Heart right ventricle (tissue), 16 donors: ENCODE data around the gene PIR. TPM values are rescaled to one million over a fixed set of nuclear protein-coding genes. Genes with fewer than 3 reads are reported as not detected.

Experiments
- ATAC-seq, 8 donors: fragments of 200-7000 bp; cut with Tn5 transposase; one replicate each; pipeline ENCODE4 v1.9.1; 2020; ENCODE audit warnings: mild to moderate bottlenecking in 8 of 8, moderate library complexity in 8 of 8, moderate number of reproducible peaks in 1 of 8
- DNase-seq, 2 donors: peaks; one replicate each; pipeline ENCODE4 v3.0.0-alpha.2; 2020
- H3K27ac ChIP-seq, 10 donors: fragments of 200-600 bp; sonication (generic) in 2 of 10; one replicate each; pipeline versions ENCODE4 v1.5.0 to v1.8.0; 2020 to 2022; ENCODE audit warnings: mild to moderate bottlenecking in 3 of 10
- H3K27me3 ChIP-seq, 7 donors: fragments of 200-600 bp; one replicate each; pipeline ENCODE4 v1.8.0; 2021 to 2022; ENCODE audit warnings: mild to moderate bottlenecking in 2 of 7
- H3K36me3 ChIP-seq, 9 donors: fragments of 200-600 bp; sonication (generic) in 1 of 9; one replicate each; pipeline versions ENCODE4 v1.5.0 to v1.8.0; 2020 to 2022; ENCODE audit warnings: mild to moderate bottlenecking in 2 of 9
- H3K4me1 ChIP-seq, 9 donors: fragments of 200-600 bp; sonication (generic) in 1 of 9; one replicate each; pipeline versions ENCODE4 v1.5.0 to v1.8.0; 2020 to 2022; ENCODE audit warnings: mild to moderate bottlenecking in 4 of 9
- H3K4me3 ChIP-seq, 10 donors: fragments of 200-600 bp; sonication (generic) in 2 of 10; one replicate each; pipeline versions ENCODE4 v1.5.0 to v1.8.0; 2020 to 2022; ENCODE audit warnings: mild to moderate bottlenecking in 7 of 10, moderate library complexity in 2 of 10
- H3K9me3 ChIP-seq, 11 donors: fragments of 200-600 bp in 10 of 11; sonication (generic) in 2 of 11; one replicate each; pipeline versions ENCODE4 v1.5.0 to v1.8.0; 2013 to 2022; ENCODE audit warnings: mild to moderate bottlenecking in 2 of 11, control low read depth in 1 of 11, moderate library complexity in 1 of 11
- WGBS, 2 donors: extraction: QIAGEN DNeasy Blood & Tissue Kit; methylation state at CpG; one replicate each; pipeline ENCODE4 v1.1.7; 2013; ENCODE audit warnings: inconsistent platforms in 1 of 2; 5-methylcytosine and 5-hydroxymethylcytosine counted together
- intact Hi-C, 10 donors: fragments of 100-400 bp; cut with DNase I; formaldehyde crosslinking; loops; one replicate each; pipeline versions ENCODE4 v1.11.1 to v1.14.2; 2022
- polyA plus RNA-seq, 2 donors: library from polyadenylated mRNA; stranded (reverse); fragments of 200-250 nt; gene quantifications; one replicate each; pipeline ENCODE4 v1.2.3, GENCODE V29; 2013
- total RNA-seq, 10 donors: library from RNA; stranded (reverse); fragmentation: NEBNext Ultra II Directional in 3 of 10; extraction: Animal tissue kit (Norgen Biotek cat#: 25700) in 3 of 10; gene quantifications; one replicate each; pipeline versions ENCODE4 v1.2.1 to v1.2.4, GENCODE V29; 2021 to 2023
- TF ChIP-seq, protein P1 (sequence below), 9 donors: fragments of 200-600 bp; sonication (generic) in 2 of 9; IDR thresholded peaks; one replicate each; pipeline versions ENCODE4 v1.5.0 to v1.8.0; 2021 to 2022; ENCODE audit warnings: antibody characterized with exemption in 9 of 9, mild to moderate bottlenecking in 5 of 9, moderate library complexity in 1 of 9
- donor health status: Arrhythmogenic right ventricular cardiomyopathy.
- donor health status: ischemic (EF 13 %, LVEDD 7.1; RV severe dilation, severe dysfunction).
- donor health status: healthy with polysubstance abuse.
- donor health status: DM: no; HTN: yes; CAD: no.
- donor health status: DM: no; HTN: no; CAD: no.
- donor health status: ischemic (EF 25% LVEDD 6.9; RV normal size, moderate dysfunction).
- donor health status: ischemic (EF 25% LVEDD 5.7; RV mildly dilated, moderate dysfunction).
- donor health status: healthy.
- donor health status: DM: yes; HTN: yes; CAD: no.
- donor health status: Ischemic cardiomyopathy.
- donor health status: ischemic (EF 35%, LVEDD 5.7; RV mildly dilated, moderate dysfunction).
- donor health status: nonischemic (EF 11% LVEDD 7.7; RV severe dilation, severe dysfunction).
- donor health status: DM: yes; HTN: yes; CAD: no.
- donor health status: PGD.
- donor health status: ischemic (EF 29% LVEDD 5.4; RV normal size, mild dysfunction).
- donor health status: nonischemic (EF 23%, LVEDD 6.1; RV moderate dilation, normal function).

The PIR gene
- total and polyA plus RNA-seq, 12 donors = 4.9 to 17.8 (median 9.4) TPM

DNA sequence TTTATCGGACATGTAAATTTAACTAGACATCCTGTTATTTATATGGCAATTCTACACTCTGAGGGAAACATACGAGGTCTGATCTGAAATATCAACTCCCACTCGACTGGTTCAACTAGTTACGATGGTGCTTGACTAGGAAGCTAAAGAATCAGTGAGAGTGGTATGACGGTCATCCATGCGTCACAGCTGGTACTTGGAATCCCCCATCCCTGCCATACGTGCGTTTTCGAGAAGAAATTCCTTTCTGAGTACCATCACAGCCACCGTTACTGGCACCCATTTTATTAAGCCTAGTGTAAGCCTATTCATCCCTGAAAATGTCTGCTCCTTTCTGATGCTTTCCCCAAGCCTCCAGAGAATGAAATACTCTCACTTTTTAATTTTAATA, 157.1 kb downstream of the PIR start:
- TF ChIP-seq, protein P1, sequence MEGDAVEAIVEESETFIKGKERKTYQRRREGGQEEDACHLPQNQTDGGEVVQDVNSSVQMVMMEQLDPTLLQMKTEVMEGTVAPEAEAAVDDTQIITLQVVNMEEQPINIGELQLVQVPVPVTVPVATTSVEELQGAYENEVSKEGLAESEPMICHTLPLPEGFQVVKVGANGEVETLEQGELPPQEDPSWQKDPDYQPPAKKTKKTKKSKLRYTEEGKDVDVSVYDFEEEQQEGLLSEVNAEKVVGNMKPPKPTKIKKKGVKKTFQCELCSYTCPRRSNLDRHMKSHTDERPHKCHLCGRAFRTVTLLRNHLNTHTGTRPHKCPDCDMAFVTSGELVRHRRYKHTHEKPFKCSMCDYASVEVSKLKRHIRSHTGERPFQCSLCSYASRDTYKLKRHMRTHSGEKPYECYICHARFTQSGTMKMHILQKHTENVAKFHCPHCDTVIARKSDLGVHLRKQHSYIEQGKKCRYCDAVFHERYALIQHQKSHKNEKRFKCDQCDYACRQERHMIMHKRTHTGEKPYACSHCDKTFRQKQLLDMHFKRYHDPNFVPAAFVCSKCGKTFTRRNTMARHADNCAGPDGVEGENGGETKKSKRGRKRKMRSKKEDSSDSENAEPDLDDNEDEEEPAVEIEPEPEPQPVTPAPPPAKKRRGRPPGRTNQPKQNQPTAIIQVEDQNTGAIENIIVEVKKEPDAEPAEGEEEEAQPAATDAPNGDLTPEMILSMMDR (IDR thresholded peaks at IDR 0.05) = no peak
- ATAC-seq (no peak), DNase-seq (no peak)
- Histone ChIP-seq H3K9me3 (peaks cover 0 to 11% (median 0%) of the 10 kb centered on the region in 11 donors), H3K27me3 (peaks cover 0 to 55% (median 0%) of the 10 kb centered on the region in 7 donors), H3K4me3 (peak overlapping the region; percentile 10 to 88 (median 77)), H3K36me3 (peaks cover 0 to 16% (median 0%) of the 10 kb centered on the region in 9 donors), H3K4me1 (peaks cover 0 to 20% (median 10%) of the 10 kb centered on the region in 9 donors), H3K27ac (peak overlapping the region in 9 of 10 donors; percentile 34 to 93 (median 68))
- intact Hi-C loops = no loop called here
- WGBS, 2 donors = 1 to 2% methylated on average over 10 of the region's 10 CpGs

DNA sequence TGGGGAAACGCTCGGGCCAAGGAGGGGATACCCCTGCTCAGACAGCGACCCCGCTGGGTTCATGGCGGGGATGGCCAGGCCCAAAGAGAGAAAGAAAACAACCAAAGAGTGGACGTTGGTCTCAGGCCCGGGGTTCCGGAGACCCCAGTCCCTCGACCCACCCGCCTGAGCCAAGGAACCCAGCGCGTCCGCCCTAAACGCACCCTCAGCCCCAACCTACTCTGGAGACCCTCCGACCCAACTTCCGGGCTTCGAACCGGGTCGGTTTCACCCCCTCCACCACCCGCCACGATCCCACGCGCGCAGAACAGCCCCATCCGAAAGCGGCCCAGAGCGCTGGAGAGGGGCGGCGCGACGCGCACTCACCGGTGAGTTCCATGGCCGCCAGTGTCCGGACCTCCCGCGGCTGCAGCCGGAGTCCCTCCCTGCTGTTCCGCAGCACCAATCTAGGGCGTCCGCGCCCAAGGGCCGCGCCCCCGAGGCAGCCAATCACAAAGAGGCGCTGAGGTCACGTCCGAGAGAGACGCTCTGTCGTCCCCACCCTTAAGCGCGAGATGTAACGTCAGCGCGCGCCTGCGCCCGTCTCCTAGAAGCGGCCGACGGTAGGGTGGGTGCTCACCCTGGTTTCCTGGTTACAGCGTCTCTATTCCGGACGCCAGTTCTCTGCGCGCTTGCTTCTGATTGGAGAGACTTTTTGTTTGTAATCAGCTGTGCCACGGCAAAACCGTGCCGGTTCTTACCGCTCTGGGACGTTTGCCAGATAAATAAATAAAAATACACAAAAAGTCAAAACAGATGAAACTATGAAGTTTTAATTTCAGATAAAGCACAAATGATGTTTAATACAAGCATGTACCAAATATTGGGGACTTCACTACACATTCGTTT, 157.8 kb downstream of the PIR start, which contains the start of gene PIGA:
Gene PIGA (minus strand): TSS at position 389 of the 888 bp plus-strand sequence. CDS start 3,593 bp downstream, outside the sequence.
- peaks cover 0 to 22% (median 0%) of the 10 kb centered on the region in 9 donors for H3K36me3 ChIP-seq
- H3K4me1 ChIP-seq = peaks cover 0 to 20% (median 10%) of the 10 kb centered on the region in 9 donors
- TF ChIP-seq, protein P1 (IDR thresholded peaks at IDR 0.05) = no peak
- intact Hi-C loops = no loop called here
- peaks cover 0 to 11% (median 0%) of the 10 kb centered on the region in 11 donors for H3K9me3 ChIP-seq
- 0% methylated on average over 53 to 72 of the region's 72 CpGs for WGBS, 2 donors
- H3K27me3 ChIP-seq = peaks cover 0 to 49% (median 0%) of the 10 kb centered on the region in 7 donors
- H3K27ac ChIP-seq = peak within 1 kb of the TSS in 9 of 10 donors; percentile 81 to 93 (median 88)
- ATAC-seq (peak; percentile 98 to 100 (median 99)), DNase-seq (peak; percentile 93 to 94)
- H3K4me3 ChIP-seq = peak within 1 kb of the TSS; percentile 46 to 88 (median 77)

Other genes starting within 250 kb of the PIR start
- 1 to 10 TPM in 2 of 10 donors, under 1 TPM in 8; 0.39 to 1.5 (median 0.86) TPM for gene ASB9, start 223.2 kb downstream of the PIR start, total RNA-seq
- gene ASB9, start 223.2 kb downstream of the PIR start, polyA plus RNA-seq = 1 to 10 TPM in 1 of 2 donors, under 1 TPM in 1; 0.59 to 1.6 TPM
- 100 to 1,000 TPM in 7 of 10 donors, 10 to 100 TPM in 3; 64.9 to 149 (median 101) TPM for gene ASB11, start 177.7 kb downstream of the PIR start, total RNA-seq
- 10 to 100 TPM in 1 of 2 donors, 1 to 10 TPM in 1; 4.3 to 18.1 TPM for gene ASB11, start 177.7 kb downstream of the PIR start, polyA plus RNA-seq
- 1 to 10 TPM; 3.1 to 7.3 (median 4.7) TPM for gene PIGA, start 157.8 kb downstream of the PIR start, total RNA-seq
- gene PIGA, start 157.8 kb downstream of the PIR start, polyA plus RNA-seq = 1 to 10 TPM; 5.9 to 6.9 TPM
- gene VEGFD, start 108.9 kb downstream of the PIR start, total RNA-seq = 10 to 100 TPM in 2 of 10 donors, 1 to 10 TPM in 8; 1.4 to 21.0 (median 4.4) TPM
- gene VEGFD, start 108.9 kb downstream of the PIR start, polyA plus RNA-seq = 10 to 100 TPM in 1 of 2 donors, 1 to 10 TPM in 1; 1.1 to 18.9 TPM
- gene BMX, start 7.5 kb upstream of the PIR start, total RNA-seq = 1 to 10 TPM in 9 of 10 donors, under 1 TPM in 1; 0.97 to 6.1 (median 2.9) TPM
- 1 to 10 TPM; 2.1 to 2.6 TPM for gene BMX, start 7.5 kb upstream of the PIR start, polyA plus RNA-seq
- 10 to 100 TPM; 11.0 to 42.4 (median 20.7) TPM for gene ACE2, start 107.6 kb upstream of the PIR start, total RNA-seq
- gene ACE2, start 107.6 kb upstream of the PIR start, polyA plus RNA-seq = 10 to 100 TPM in 1 of 2 donors, 1 to 10 TPM in 1; 6.7 to 15.3 TPM
- gene CLTRN, start 171.5 kb upstream of the PIR start, total RNA-seq = 1 to 10 TPM in 2 of 10 donors, under 1 TPM in 8; 0.17 to 1.4 (median 0.86) TPM
- gene CLTRN, start 171.5 kb upstream of the PIR start, polyA plus RNA-seq = 1 to 10 TPM in 1 of 2 donors, under 1 TPM in 1; 0.07 to 2.4 TPM
- 1 to 10 TPM; 2.4 to 4.9 (median 3.3) TPM for gene CA5B, start 244.9 kb upstream of the PIR start, total RNA-seq
- 1 to 10 TPM in 1 of 2 donors, under 1 TPM in 1; 0.77 to 1.8 TPM for gene CA5B, start 244.9 kb upstream of the PIR start, polyA plus RNA-seq